Uterus (tissue), 4 donors: ENCODE measurements around the gene ATXN10. TPM values are rescaled to one million over a fixed set of nuclear protein-coding genes. Genes with fewer than 3 reads are reported as not detected.

ENCODE experiments used
- DNase-seq, 2 donors: peaks; one replicate each; pipeline ENCODE4 v3.0.0-alpha.2; 2019 to 2020
- H3K27ac ChIP-seq, 2 donors: fragments of 200-600 bp; sonication (generic); 1 replicate in 1 of 2; 2 replicates in 1 of 2; pipeline ENCODE4 v1.5.1; 2016 to 2018
- H3K27me3 ChIP-seq, 2 donors: fragments of 200-600 bp; sonication (generic); one replicate each; pipeline ENCODE4 v1.5.1; 2018 to 2019; ENCODE audit warnings: control low read depth in 1 of 2
- H3K36me3 ChIP-seq, 2 donors: fragments of 200-600 bp; sonication (generic); one replicate each; pipeline ENCODE4 v1.5.1; 2019; ENCODE audit warnings: control low read depth in 1 of 2
- H3K4me1 ChIP-seq, 2 donors: fragments of 200-600 bp; sonication (generic); one replicate each; pipeline ENCODE4 v1.5.1; 2018 to 2019; ENCODE audit warnings: control low read depth in 1 of 2
- H3K4me3 ChIP-seq, 2 donors: fragments of 200-600 bp; sonication (generic); 1 replicate in 1 of 2; 2 replicates in 1 of 2; pipeline ENCODE4 v1.5.1; 2018 to 2019; ENCODE audit warnings: mild to moderate bottlenecking in 1 of 2
- H3K9me3 ChIP-seq, 2 donors: fragments of 200-600 bp; sonication (generic); one replicate each; pipeline ENCODE4 v1.5.1; 2019; ENCODE audit warnings: control low read depth in 1 of 2
- POLR2A ChIP-seq, 2 donors: fragments of 450-650 bp; IDR thresholded peaks; one replicate each; pipeline ENCODE4 v1.6.1; 2016; ENCODE audit warnings: antibody characterized with exemption in 2 of 2, mild to moderate bottlenecking in 1 of 2, moderate library complexity in 1 of 2
- intact Hi-C: fragments of 100-400 bp; cut with DNase I; formaldehyde crosslinking; loops from one replicate; pipeline ENCODE4 v1.15.1; 2023; ENCODE audit warnings: low total_unique reads
- total RNA-seq, 4 donors: library from RNA; depleted of rRNA in 3 of 4; stranded (reverse); fragments of >200 nt in 3 of 4; gene quantifications; one replicate each; pipeline versions ENCODE4 v1.1.0 to v1.2.4, GENCODE V29; 2014 to 2023
- TF ChIP-seq, protein P1 (sequence below), 4 experiments: fragments of 200-600 bp in 2 of 4; fragments of 450-650 bp in 2 of 4; sonication (generic) in 2 of 4; IDR thresholded peaks; one replicate each; pipeline ENCODE4 v1.5.1; 2016 to 2019; ENCODE audit warnings: antibody characterized with exemption in 4 of 4, mild to moderate bottlenecking in 2 of 4, moderate library complexity in 1 of 4
- donor health status: DM: yes; HTN: yes; CAD: no.

Gene ATXN10
- total RNA-seq, 4 donors from 2014 or later, result 251 to 258 (median 253) TPM

DNA sequence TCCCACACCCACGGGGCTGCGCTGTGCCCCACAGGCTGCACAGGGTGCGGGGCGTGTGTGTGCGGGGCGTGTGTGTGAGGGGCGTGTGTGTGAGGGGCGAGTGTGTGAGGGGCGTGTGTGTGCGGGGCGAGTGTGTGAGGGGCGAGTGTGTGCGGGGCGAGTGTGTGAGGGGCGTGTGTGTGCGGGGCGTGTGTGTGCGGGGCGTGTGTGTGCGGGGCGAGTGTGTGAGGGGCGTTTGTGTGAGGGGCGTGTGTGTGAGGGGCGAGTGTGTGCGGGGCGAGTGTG is 218.7 kb downstream of the ATXN10 start:
- Histone ChIP-seq H3K4me3 (no peak overlapping the region), H3K36me3 (no peaks in the 10 kb centered on the region), H3K27me3 (peaks cover 0 to 15% of the 10 kb centered on the region in 2 donors), H3K4me1 (no peaks in the 10 kb centered on the region), H3K27ac (no peak overlapping the region), H3K9me3 (no peaks in the 10 kb centered on the region)
- TF ChIP-seq, protein P1, sequence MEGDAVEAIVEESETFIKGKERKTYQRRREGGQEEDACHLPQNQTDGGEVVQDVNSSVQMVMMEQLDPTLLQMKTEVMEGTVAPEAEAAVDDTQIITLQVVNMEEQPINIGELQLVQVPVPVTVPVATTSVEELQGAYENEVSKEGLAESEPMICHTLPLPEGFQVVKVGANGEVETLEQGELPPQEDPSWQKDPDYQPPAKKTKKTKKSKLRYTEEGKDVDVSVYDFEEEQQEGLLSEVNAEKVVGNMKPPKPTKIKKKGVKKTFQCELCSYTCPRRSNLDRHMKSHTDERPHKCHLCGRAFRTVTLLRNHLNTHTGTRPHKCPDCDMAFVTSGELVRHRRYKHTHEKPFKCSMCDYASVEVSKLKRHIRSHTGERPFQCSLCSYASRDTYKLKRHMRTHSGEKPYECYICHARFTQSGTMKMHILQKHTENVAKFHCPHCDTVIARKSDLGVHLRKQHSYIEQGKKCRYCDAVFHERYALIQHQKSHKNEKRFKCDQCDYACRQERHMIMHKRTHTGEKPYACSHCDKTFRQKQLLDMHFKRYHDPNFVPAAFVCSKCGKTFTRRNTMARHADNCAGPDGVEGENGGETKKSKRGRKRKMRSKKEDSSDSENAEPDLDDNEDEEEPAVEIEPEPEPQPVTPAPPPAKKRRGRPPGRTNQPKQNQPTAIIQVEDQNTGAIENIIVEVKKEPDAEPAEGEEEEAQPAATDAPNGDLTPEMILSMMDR (IDR thresholded peaks at IDR 0.05), result no peak
- no peak for TF ChIP-seq POLR2A (IDR thresholded peaks at IDR 0.05)
- DNase-seq, result no peak
- intact Hi-C loops, result no loop called here

DNA sequence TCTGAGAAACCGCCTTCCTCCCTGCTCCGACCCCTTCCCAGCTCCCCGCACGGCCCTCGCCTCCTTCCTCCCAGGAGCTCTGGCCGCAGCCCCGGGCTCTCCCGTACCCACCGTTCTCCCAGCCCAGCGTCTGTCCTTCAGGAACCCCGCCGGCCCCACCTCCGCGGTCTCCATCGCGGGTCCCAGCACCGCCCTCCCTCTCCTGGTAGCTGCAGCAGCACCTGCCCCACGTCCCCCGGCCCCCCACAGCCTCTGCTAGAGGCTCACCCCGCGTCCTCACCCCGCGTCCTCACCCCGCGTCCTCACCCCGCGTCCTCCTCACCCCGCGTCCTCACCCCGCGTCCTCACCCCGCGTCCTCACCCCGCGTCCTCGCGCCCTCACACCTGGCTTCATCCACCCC is 219.4 kb downstream of the ATXN10 start:
- H3K27ac ChIP-seq, result no peak overlapping the region
- no peak overlapping the region for H3K4me3 ChIP-seq
- no peak for DNase-seq
- no peaks in the 10 kb centered on the region for H3K9me3 ChIP-seq
- peaks cover 0 to 15% of the 10 kb centered on the region in 2 donors for H3K27me3 ChIP-seq
- no peaks in the 10 kb centered on the region for H3K4me1 ChIP-seq
- intact Hi-C loops, result no loop called here
- TF ChIP-seq, protein P1 (IDR thresholded peaks at IDR 0.05), result no peak
- TF ChIP-seq POLR2A (IDR thresholded peaks at IDR 0.05), result no peak
- no peaks in the 10 kb centered on the region for H3K36me3 ChIP-seq

DNA sequence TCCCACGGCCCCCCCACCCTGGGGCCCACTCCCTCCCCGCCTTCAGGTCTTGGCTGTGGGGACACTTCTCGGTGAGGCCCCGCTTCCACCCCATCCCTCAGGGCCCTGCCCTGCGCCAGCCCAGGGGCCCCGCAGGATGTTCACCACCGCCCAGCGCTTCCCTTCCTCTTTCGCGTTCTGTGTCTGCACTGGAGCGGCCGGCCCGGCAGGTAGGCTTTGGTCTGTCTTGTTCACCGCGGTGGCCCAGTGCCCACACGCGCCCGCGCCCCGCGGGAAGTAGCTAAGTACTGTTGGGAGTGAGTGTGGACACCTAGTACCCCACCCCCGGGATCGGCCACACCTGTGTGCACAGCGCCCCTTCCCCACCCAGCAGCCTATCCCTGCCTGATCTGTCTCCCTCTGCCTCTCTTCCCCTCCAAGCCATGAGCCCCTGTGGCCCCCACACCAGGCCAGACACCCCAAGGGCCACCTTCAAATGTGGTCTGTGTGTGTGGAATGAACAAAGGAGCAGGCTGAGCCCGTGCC is 219.9 kb downstream of the ATXN10 start:
- no peak for DNase-seq
- H3K4me1 ChIP-seq, result no peaks in the 10 kb centered on the region

DNA sequence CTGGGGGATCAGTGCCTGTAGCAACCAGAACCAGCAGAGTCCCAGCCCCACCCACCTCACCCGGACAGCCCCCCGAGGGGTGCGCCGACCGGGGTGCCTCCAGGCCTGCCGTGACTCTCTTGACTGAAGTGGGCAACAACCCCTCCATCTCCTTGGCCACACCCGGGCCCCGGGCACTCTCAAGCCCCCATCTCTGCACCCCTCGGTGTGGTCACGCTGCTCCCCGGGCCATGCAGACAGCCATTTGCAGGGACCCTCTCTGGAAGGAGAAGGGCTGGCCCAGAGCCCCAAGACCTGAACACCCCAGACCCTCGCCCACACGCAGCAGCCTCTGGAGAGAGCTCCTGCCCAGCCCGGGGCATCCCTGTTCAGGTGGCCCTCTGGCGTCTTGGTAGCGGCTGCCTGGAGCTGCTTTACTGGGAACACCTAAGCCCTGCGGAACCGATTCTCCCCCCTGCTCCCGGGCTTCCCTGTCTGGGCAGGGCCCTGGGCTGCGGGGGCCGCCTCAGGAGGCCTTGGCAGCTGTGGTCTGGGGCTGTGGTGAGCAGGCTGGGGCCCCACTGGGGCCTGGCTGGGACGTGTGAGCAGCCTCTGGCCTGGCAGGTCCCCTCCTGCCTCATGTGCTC is 220.5 kb downstream of the ATXN10 start:
- TF ChIP-seq, protein P1 (IDR thresholded peaks at IDR 0.05), result no peak
- TF ChIP-seq POLR2A (IDR thresholded peaks at IDR 0.05), result no peak
- Histone ChIP-seq H3K36me3 (no peaks in the 10 kb centered on the region), H3K4me3 (no peak overlapping the region), H3K4me1 (no peaks in the 10 kb centered on the region), H3K27ac (no peak overlapping the region), H3K9me3 (no peaks in the 10 kb centered on the region), H3K27me3 (peaks cover 0 to 15% of the 10 kb centered on the region in 2 donors)
- DNase-seq, result no peak
- intact Hi-C loops, result no loop called here

More for the DNA sequence above, 219.9 kb downstream of the ATXN10 start:
- H3K27me3 ChIP-seq, result peaks cover 0 to 15% of the 10 kb centered on the region in 2 donors
- H3K4me3 ChIP-seq, result no peak overlapping the region
- no peaks in the 10 kb centered on the region for H3K9me3 ChIP-seq
- TF ChIP-seq, protein P1 (IDR thresholded peaks at IDR 0.05), result no peak
- TF ChIP-seq POLR2A (IDR thresholded peaks at IDR 0.05), result no peak
- no peak overlapping the region for H3K27ac ChIP-seq
- intact Hi-C loops, result no loop called here
- no peaks in the 10 kb centered on the region for H3K36me3 ChIP-seq

GRCh38 chr22:45892681-45893461 is 221.2 kb downstream of the ATXN10 start:
- no peak for TF ChIP-seq POLR2A (IDR thresholded peaks at IDR 0.05)
- TF ChIP-seq, protein P1 (IDR thresholded peaks at IDR 0.05), result no peak
- Histone ChIP-seq H3K27me3 (peaks cover 0 to 15% of the 10 kb centered on the region in 2 donors), H3K36me3 (no peaks in the 10 kb centered on the region), H3K27ac (no peak overlapping the region), H3K4me3 (no peak overlapping the region), H3K9me3 (no peaks in the 10 kb centered on the region), H3K4me1 (no peaks in the 10 kb centered on the region)
- no peak for DNase-seq
- intact Hi-C loops, result no loop called here
